ENCODE measurements around the gene DOCK4. TPM values are rescaled to one million over a fixed set of nuclear protein-coding genes. Genes with fewer than 3 reads are reported as not detected.

The DOCK4 gene
- total and polyA plus RNA-seq, 2 experiments from 2014 or later, result 2.1 to 5.0 TPM

DNA sequence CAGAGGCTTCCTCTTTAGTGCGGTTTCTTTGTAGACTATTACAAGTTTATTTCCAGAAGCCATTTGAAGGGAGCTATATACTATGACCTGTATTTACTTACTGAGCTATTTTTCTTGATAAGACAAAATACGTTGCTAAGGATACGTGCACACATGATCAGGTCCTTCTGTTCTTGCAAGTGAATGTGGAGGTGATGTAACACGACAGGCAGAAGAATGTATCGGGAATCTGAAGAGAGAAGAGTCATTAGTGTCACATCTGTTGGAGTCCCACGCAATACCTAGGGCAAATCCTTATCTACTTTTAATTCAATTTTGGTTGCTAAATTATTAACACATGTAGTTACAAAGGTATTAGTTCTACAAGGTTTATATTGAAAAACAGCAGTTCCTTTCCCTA, 359.3 kb downstream of the DOCK4 start:
- Histone ChIP-seq H3K4me2 (ENCODE audit: unreplicated experiment) (no peak overlapping the region), H3K36me3 (ENCODE audit: low read depth) (no peaks in the 10 kb centered on the region; the same call in 1 of the 2 replicates), H3K9me2 (ENCODE audit: insufficient read depth) (no peaks in the 10 kb centered on the region), H2AFZ (no peak overlapping the region), H3K79me2 (ENCODE audit: insufficient read depth) (no peaks in the 10 kb centered on the region), H3K27ac (no peak overlapping the region), H3K4me3 (no peak overlapping the region), H3K4me1 (ENCODE audit: insufficient read depth) (peaks cover 4% of the 10 kb centered on the region), H3K27me3 (replicated peaks; ENCODE audit: insufficient read depth) (no peaks in the 10 kb centered on the region), H3F3A (ENCODE audit: insufficient read depth) (0 out of 2 replicates have a peak, but pooled peaks cover under 1% of the 10 kb centered on the region), H3K9ac (no peak overlapping the region), H4K20me1 (ENCODE audit: insufficient read depth) (no peaks in the 10 kb centered on the region), H3K9me3 (ENCODE audit: low read depth) (no peaks in the 10 kb centered on the region)
- no peak for DNase-seq
- WGBS, 2 experiments (ENCODE audit: low coverage in 1 of 2, low lambda C conversion rate in 2 of 2, missing lambda C conversion rate in 2 of 2), result 93 to 96% methylated on average over 6 of the region's 6 CpGs
- in situ Hi-C loops (cut with MboI), result loop anchor here (5.0 kb wide), 1 partner anchor 85 kb away; no protein-coding TSS in a partner anchor
- TF ChIP-seq EZH2 (IDR thresholded peaks at IDR 0.05; ENCODE audit: insufficient read depth, poor library complexity, severe bottlenecking) (no peak), EZH2phosphoT487 (IDR thresholded peaks at IDR 0.05; ENCODE audit: insufficient read depth, low read depth) (no peak)

DNA sequence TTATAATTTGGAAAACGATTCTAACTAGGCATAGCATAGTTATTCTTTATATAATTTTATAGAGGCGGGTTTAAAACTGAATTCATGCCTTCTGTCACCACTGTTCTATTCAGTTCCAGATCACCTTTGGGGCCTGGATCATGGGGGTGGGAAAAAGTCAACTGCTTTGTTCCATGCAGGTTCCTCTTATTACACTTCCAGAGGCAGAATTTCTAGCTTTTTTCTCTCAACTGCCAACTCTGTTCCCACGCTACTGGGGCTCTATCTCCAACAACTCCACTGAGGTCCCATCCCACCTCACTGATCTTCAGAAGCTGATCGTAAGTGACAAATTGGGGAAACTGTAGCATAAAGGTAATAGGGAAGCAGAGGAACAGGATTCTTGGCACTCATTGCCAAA, 360.3 kb downstream of the DOCK4 start:
- H3K9me3 ChIP-seq (ENCODE audit: low read depth), result no peaks in the 10 kb centered on the region
- H3K27ac ChIP-seq, result no peak overlapping the region
- H3K4me2 ChIP-seq (ENCODE audit: unreplicated experiment), result no peak overlapping the region
- no peaks in the 10 kb centered on the region; the same call in 1 of the 2 replicates for H3K36me3 ChIP-seq (ENCODE audit: low read depth)
- no peak overlapping the region for H3K9ac ChIP-seq
- no peaks in the 10 kb centered on the region for H4K20me1 ChIP-seq (ENCODE audit: insufficient read depth)
- no peak overlapping the region for H2AFZ ChIP-seq
- TF ChIP-seq EZH2 (IDR thresholded peaks at IDR 0.05; ENCODE audit: insufficient read depth, poor library complexity, severe bottlenecking) (no peak), EZH2phosphoT487 (IDR thresholded peaks at IDR 0.05; ENCODE audit: insufficient read depth, low read depth) (no peak)
- 81 to 87% methylated on average over 4 of the region's 4 CpGs for WGBS, 2 experiments (ENCODE audit: low coverage in 1 of 2, low lambda C conversion rate in 2 of 2, missing lambda C conversion rate in 2 of 2)
- no peak for DNase-seq
- no peak overlapping the region for H3K4me3 ChIP-seq
- no peaks in the 10 kb centered on the region for H3K27me3 ChIP-seq (replicated peaks; ENCODE audit: insufficient read depth)
- no peaks in the 10 kb centered on the region for H3K79me2 ChIP-seq (ENCODE audit: insufficient read depth)
- peaks cover 12% of the 10 kb centered on the region for H3K4me1 ChIP-seq (ENCODE audit: insufficient read depth)
- H3F3A ChIP-seq (ENCODE audit: insufficient read depth), result 0 out of 2 replicates have a peak, but pooled peaks cover 6% of the 10 kb centered on the region
- in situ Hi-C loops (cut with MboI), result loop anchor here (5.0 kb wide), 1 partner anchor 84 kb away; no protein-coding TSS in a partner anchor
- H3K9me2 ChIP-seq (ENCODE audit: insufficient read depth), result no peaks in the 10 kb centered on the region

DNA sequence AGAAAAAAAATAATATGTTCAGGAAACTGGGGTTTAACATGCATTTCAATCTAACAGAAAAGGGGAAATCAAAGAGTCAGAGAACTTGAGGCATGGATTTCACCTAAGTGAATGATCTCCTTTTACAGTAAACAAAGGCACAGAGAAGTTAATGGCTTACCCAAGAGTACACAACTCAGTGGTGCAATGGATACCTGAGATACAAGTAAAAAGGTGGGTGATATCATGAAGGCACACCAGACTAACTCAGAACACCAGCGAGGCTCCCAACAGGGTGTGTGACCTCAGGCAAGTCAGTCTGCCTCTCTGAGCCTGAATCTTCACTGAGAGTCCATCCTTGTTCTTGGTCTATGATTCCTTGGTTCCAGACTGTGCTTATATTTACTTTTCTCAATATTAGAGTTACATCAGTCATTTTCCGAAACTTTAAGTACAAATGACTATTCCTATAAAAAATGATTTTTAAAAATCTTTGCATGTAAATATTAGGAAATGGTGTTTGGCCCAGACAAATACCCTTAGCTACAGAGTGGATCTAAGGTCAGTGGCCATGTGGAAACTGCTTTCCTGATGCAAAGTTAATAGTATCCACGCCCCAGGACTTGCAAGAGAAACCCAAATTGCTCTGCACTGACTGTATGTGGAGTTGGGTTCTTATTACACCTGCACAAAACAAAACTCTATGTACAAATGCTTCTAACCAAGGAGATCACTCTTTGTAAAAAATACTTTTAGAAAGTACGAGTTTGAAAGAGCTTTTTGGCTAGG, 361.1 kb downstream of the DOCK4 start:
- no peak overlapping the region for H2AFZ ChIP-seq
- no peaks in the 10 kb centered on the region for H3K9me3 ChIP-seq (ENCODE audit: low read depth)
- no peaks in the 10 kb centered on the region for H3K79me2 ChIP-seq (ENCODE audit: insufficient read depth)
- H4K20me1 ChIP-seq (ENCODE audit: insufficient read depth), result no peaks in the 10 kb centered on the region
- DNase-seq, result no peak
- H3K9ac ChIP-seq, result no peak overlapping the region
- in situ Hi-C loops (cut with MboI), result loop anchor here (5.0 kb wide), 1 partner anchor 83 kb away; no protein-coding TSS in a partner anchor
- H3F3A ChIP-seq (ENCODE audit: insufficient read depth), result 0 out of 2 replicates have a peak, but pooled peaks cover 6% of the 10 kb centered on the region
- no peaks in the 10 kb centered on the region for H3K27me3 ChIP-seq (replicated peaks; ENCODE audit: insufficient read depth)
- WGBS, 2 experiments (ENCODE audit: low coverage in 1 of 2, low lambda C conversion rate in 2 of 2, missing lambda C conversion rate in 2 of 2), result 92 to 94% methylated on average over 4 of the region's 4 CpGs
- no peak for TF ChIP-seq EZH2phosphoT487 (IDR thresholded peaks at IDR 0.05; ENCODE audit: insufficient read depth, low read depth)
- no peak for TF ChIP-seq EZH2 (IDR thresholded peaks at IDR 0.05; ENCODE audit: insufficient read depth, poor library complexity, severe bottlenecking)
- H3K4me3 ChIP-seq, result no peak overlapping the region
- H3K36me3 ChIP-seq (ENCODE audit: low read depth), result no peaks in the 10 kb centered on the region; the same call in 1 of the 2 replicates
- peaks cover 12% of the 10 kb centered on the region for H3K4me1 ChIP-seq (ENCODE audit: insufficient read depth)
- H3K27ac ChIP-seq, result no peak overlapping the region
- H3K4me2 ChIP-seq (ENCODE audit: unreplicated experiment), result no peak overlapping the region
- no peaks in the 10 kb centered on the region for H3K9me2 ChIP-seq (ENCODE audit: insufficient read depth)

DNA sequence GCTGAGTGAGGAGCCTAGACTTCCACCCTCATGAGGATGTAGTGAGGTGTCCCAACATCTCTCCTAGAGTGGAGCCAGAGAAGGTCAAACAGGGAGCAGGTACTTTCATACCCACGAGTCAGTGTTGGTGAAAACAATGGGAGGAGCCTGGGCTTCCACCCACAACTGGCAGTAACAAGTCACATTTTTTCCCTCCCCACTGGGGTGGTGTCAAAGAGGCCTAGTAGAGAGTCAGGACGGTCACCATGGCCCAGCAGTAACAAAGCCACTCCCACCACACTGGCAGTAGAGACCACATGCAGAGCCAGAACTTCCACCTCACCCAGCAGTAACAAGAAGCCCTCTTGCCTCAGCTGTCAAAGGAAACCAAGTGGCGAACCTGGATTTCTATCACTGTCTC, 363.7 kb downstream of the DOCK4 start:
- no peak overlapping the region for H3K4me3 ChIP-seq
- 0 out of 2 replicates have a peak, but pooled peaks cover 6% of the 10 kb centered on the region for H3F3A ChIP-seq (ENCODE audit: insufficient read depth)
- no peak overlapping the region for H3K4me2 ChIP-seq (ENCODE audit: unreplicated experiment)
- no peaks in the 10 kb centered on the region for H3K9me3 ChIP-seq (ENCODE audit: low read depth)
- H2AFZ ChIP-seq, result no peak overlapping the region
- no peaks in the 10 kb centered on the region for H3K79me2 ChIP-seq (ENCODE audit: insufficient read depth)
- H3K4me1 ChIP-seq (ENCODE audit: insufficient read depth), result peaks cover 12% of the 10 kb centered on the region
- H3K36me3 ChIP-seq (ENCODE audit: low read depth), result no peaks in the 10 kb centered on the region; the same call in 1 of the 2 replicates
- no peak for DNase-seq
- H3K27ac ChIP-seq, result no peak overlapping the region
- WGBS, 2 experiments (ENCODE audit: low coverage in 1 of 2, low lambda C conversion rate in 2 of 2, missing lambda C conversion rate in 2 of 2), result 72% methylated on average over 3 of the region's 3 CpGs
- no peaks in the 10 kb centered on the region for H3K27me3 ChIP-seq (replicated peaks; ENCODE audit: insufficient read depth)
- in situ Hi-C loops (cut with MboI), result no loop called here
- H4K20me1 ChIP-seq (ENCODE audit: insufficient read depth), result no peaks in the 10 kb centered on the region
- H3K9me2 ChIP-seq (ENCODE audit: insufficient read depth), result no peaks in the 10 kb centered on the region
- TF ChIP-seq EZH2phosphoT487 (IDR thresholded peaks at IDR 0.05; ENCODE audit: insufficient read depth, low read depth), result no peak
- no peak for TF ChIP-seq EZH2 (IDR thresholded peaks at IDR 0.05; ENCODE audit: insufficient read depth, poor library complexity, severe bottlenecking)
- H3K9ac ChIP-seq, result no peak overlapping the region
